Stromal cell of bone marrow (primary cell): ENCODE measurements around the gene MPL.
"Not testable (repeated sequence)": the region's sequence is repeated elsewhere in the genome, so short reads cannot be mapped to it uniquely, and the experiment has no call there.

ENCODE experiments used
- DNase-seq: peaks from one replicate; pipeline ENCODE4 v3.0.0-alpha.2; 2012; ENCODE audit warnings: low read depth

The MPL gene

GRCh38 chr1:43377831-43378230 lies 40.2 kb downstream of the MPL start:
- no peak for DNase-seq

- no peak for DNase-seq
Observed at GRCh38 chr1:43379476-43379875, 41.9 kb downstream of the MPL start.

GRCh38 chr1:43381612-43382011 lies 44.0 kb downstream of the MPL start:
- DNase-seq, result no peak

- DNase-seq, result no peak
Observed at GRCh38 chr1:43382027-43382779, 44.6 kb downstream of the MPL start.

- DNase-seq, result no peak
Observed at GRCh38 chr1:43383449-43383848, 45.8 kb downstream of the MPL start.

GRCh38 chr1:43386676-43387075 lies 49.1 kb downstream of the MPL start:
- no peak for DNase-seq

GRCh38 chr1:43387976-43388599 lies 50.5 kb downstream of the MPL start:
- DNase-seq, result no peak

- DNase-seq, result no peak
Observed at GRCh38 chr1:43388613-43389012, 51.0 kb downstream of the MPL start.

- DNase-seq, result peak; percentile 90
Observed at GRCh38 chr1:43389326-43390313, 52.0 kb downstream of the MPL start, which contains the start of the genes MED8 and SZT2. Gene MED8, minus strand, starts transcription at chr1:43389800. Its CDS starts 36 bp downstream, at chr1:43389764. Gene SZT2, plus strand, starts transcription at chr1:43389899. Its CDS starts 70 bp downstream, at chr1:43389969.

GRCh38 chr1:43392702-43393101 lies 55.1 kb downstream of the MPL start:
- no peak for DNase-seq

- DNase-seq, result no peak
Observed at GRCh38 chr1:43395523-43395922, 57.9 kb downstream of the MPL start.

- DNase-seq, result no peak
Observed at GRCh38 chr1:43396059-43396458, 58.4 kb downstream of the MPL start.

GRCh38 chr1:43398227-43398626 lies 60.6 kb downstream of the MPL start:
- DNase-seq, result no peak

GRCh38 chr1:43400441-43400840 lies 62.8 kb downstream of the MPL start:
- not testable (repeated sequence) for DNase-seq

- DNase-seq, result no peak
Observed at GRCh38 chr1:43402089-43402865, 64.7 kb downstream of the MPL start.
